ENCODE measurements around the gene NCAPD3.

GRCh38 chr11:134116210-134116609 is 107.6 kb downstream of the NCAPD3 start:
- TF ChIP-seq NFRKB (IDR thresholded peaks at IDR 0.05), result no peak
- no peak for TF ChIP-seq HDGF (IDR thresholded peaks at IDR 0.05; ENCODE audit: borderline replicate concordance)
- no peak for TF ChIP-seq PKNOX1 (IDR thresholded peaks at IDR 0.05)
- TF ChIP-seq L3MBTL2 (conservative IDR thresholded peaks at IDR 0.05), result no peak
- TF ChIP-seq FOXM1 (IDR thresholded peaks at IDR 0.05; ENCODE audit: borderline replicate concordance), result no peak
- no peak for TF ChIP-seq ARNT (IDR thresholded peaks at IDR 0.05)
- no peak for TF ChIP-seq CTBP1 (IDR thresholded peaks at IDR 0.05; ENCODE audit: borderline replicate concordance)
- TF ChIP-seq FOXA1 (IDR thresholded peaks at IDR 0.05), result no peak
- no peak for TF ChIP-seq SUZ12 (IDR thresholded peaks at IDR 0.05)
- no peak for TF ChIP-seq ELF4 (IDR thresholded peaks at IDR 0.05)
- TF ChIP-seq BHLHE40 (IDR thresholded peaks at IDR 0.05; ENCODE audit: borderline replicate concordance), result no peak
- TF ChIP-seq SP1 (IDR thresholded peaks at IDR 0.05), result no peak
- TF ChIP-seq FOXK2 (IDR thresholded peaks at IDR 0.05), result no peak
- no peak for TF ChIP-seq TARDBP (IDR thresholded peaks at IDR 0.05)

Data from HEK293T (cell line).